Choroid plexus epithelial cell (primary cell): ENCODE measurements around the gene FAM53B.

Experiments used
- DNase-seq: peaks from one replicate; pipeline ENCODE4 v3.0.0-alpha.2; 2010; ENCODE audit warnings: low read depth
- H3K4me3 ChIP-seq: 2 replicates; pipeline ENCODE4 v1.5.1; 2011; ENCODE audit warnings: low read depth, mild to moderate bottlenecking, control low read depth, low read length, moderate library complexity
- TF ChIP-seq, protein P1 (sequence below): conservative IDR thresholded peaks from 2 replicates; pipeline ENCODE4 v1.5.1; 2011; ENCODE audit warnings: low read depth, mild to moderate bottlenecking, control low read depth, inconsistent platforms, low read length, moderate library complexity

Gene FAM53B

GRCh38 chr10:124624895-124625294 is 119.3 kb downstream of the FAM53B start:
- H3K4me3 ChIP-seq: no peak overlapping the region
- TF ChIP-seq, protein P1, sequence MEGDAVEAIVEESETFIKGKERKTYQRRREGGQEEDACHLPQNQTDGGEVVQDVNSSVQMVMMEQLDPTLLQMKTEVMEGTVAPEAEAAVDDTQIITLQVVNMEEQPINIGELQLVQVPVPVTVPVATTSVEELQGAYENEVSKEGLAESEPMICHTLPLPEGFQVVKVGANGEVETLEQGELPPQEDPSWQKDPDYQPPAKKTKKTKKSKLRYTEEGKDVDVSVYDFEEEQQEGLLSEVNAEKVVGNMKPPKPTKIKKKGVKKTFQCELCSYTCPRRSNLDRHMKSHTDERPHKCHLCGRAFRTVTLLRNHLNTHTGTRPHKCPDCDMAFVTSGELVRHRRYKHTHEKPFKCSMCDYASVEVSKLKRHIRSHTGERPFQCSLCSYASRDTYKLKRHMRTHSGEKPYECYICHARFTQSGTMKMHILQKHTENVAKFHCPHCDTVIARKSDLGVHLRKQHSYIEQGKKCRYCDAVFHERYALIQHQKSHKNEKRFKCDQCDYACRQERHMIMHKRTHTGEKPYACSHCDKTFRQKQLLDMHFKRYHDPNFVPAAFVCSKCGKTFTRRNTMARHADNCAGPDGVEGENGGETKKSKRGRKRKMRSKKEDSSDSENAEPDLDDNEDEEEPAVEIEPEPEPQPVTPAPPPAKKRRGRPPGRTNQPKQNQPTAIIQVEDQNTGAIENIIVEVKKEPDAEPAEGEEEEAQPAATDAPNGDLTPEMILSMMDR: no peak
- no peak for DNase-seq

- no peak for DNase-seq
- TF ChIP-seq, protein P1: no peak
- no peak overlapping the region for H3K4me3 ChIP-seq
These were observed 119.7 kb downstream of the FAM53B start for GRCh38 chr10:124624466-124624865.

- TF ChIP-seq, protein P1: no peak
- DNase-seq: no peak
- no peak overlapping the region for H3K4me3 ChIP-seq
These were observed 120.2 kb downstream of the FAM53B start for GRCh38 chr10:124624006-124624405.

DNA sequence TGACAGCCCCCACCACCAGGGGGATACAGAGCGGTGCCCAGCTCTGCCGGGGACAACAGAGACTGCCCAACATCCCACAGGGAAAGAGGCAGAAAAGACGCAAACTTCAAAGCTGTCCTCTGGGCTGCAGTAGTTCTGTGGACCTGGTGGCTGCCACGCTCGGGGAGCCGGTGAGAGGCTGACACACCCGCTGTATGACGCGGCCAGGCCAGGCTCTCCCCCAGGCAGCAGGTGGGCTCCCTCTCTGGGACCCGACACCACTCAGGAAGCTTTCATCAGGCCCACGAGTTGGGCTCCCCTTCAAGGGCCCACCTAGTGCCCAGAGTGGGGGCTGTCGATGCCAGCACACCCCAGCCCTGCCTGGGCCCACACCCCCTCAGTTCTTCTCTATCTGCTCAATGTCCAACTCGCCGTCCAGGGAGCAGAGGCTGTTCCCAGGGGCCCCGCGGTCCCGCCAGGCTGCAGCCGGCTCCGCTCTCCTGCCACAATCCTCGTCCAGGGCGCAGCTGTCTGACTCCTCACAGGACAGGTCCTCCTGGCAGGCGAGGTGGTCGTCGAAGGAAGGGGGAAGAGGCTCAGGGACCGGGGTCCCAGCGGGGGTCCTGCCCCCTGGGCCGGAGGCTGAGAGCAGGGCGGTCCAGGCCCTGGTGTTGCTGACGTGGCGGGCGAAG is 121.2 kb downstream of the FAM53B start:
- H3K4me3 ChIP-seq: no peak overlapping the region
- TF ChIP-seq, protein P1: no peak
- DNase-seq: no peak

DNA sequence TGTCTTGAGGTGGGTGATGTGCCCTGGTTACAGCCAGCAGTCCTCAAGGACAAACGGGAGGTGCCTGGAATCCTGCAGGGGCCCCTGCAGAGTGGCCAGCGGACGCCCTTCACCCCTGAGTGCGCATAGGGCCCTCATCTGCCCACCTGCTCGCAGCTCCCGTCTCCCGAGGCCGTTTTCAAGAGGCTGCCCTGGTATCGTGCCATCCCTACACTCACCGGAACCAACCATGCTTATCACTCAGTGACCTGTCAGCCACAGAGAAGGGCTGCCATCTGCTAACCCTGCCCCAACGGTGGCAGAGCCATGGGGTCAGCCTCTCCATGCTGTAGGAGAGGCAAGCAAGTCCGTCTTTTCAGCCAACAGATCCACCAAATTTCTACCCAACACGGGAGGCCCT is 122.0 kb downstream of the FAM53B start:
- H3K4me3 ChIP-seq: no peak overlapping the region
- no peak for DNase-seq
- TF ChIP-seq, protein P1: no peak

DNA sequence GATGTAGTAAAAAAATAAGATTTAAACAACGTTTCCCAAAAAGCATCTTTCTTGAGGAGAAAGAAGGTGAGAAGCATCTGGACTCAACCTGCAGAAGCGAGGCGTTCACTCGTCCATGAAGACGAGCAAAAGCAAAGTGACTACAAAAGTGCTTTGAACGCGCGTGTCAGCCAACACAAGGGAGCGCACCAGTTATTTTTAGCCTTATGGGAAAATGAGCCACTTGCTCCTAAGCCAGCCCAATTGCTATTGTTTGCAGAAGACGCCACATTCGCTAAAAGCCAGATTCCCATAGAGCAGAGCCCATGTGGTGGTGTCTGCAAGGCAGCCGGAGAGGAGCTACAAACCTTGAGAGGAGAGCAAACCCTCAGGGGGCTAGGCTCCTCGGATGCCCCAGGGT is 122.5 kb downstream of the FAM53B start:
- DNase-seq: no peak
- no peak overlapping the region for H3K4me3 ChIP-seq
- TF ChIP-seq, protein P1: no peak

GRCh38 chr10:124619802-124620490 is 124.2 kb downstream of the FAM53B start:
- H3K4me3 ChIP-seq: no peak overlapping the region
- DNase-seq: no peak

More at GRCh38 chr10:124619802-124620490, 124.2 kb downstream of the FAM53B start:
- TF ChIP-seq, protein P1: no peak
